HEK293 (cell line): ENCODE measurements around the gene HTATIP2.

Experiments used
- KLF1 ChIP-seq: fragments of 450-650 bp; formaldehyde crosslinking; IDR thresholded peaks from 2 replicates; pipeline ENCODE4 v1.5.1; 2016; ENCODE audit warnings: missing biosample characterization, missing genetic modification characterization
- REST ChIP-seq: fragments of 450-650 bp; formaldehyde crosslinking; IDR thresholded peaks from 2 replicates; pipeline ENCODE4 v1.5.1; 2016; ENCODE audit warnings: missing biosample characterization, missing genetic modification characterization
- TRIM28 ChIP-seq: IDR thresholded peaks from 2 replicates; pipeline ENCODE4 v1.6.1; 2011; ENCODE audit warnings: low read length, control low read depth, borderline replicate concordance
- ZBTB1 ChIP-seq: fragments of 450-650 bp; formaldehyde crosslinking; IDR thresholded peaks from 2 replicates; pipeline ENCODE4 v1.5.1; 2016; ENCODE audit warnings: missing biosample characterization, missing genetic modification characterization
- ZNF114 ChIP-seq: fragments of 450-650 bp; formaldehyde crosslinking; IDR thresholded peaks from 2 replicates; pipeline ENCODE4 v1.5.0; 2017; ENCODE audit warnings: missing biosample characterization, missing genetic modification characterization
- ZNF138 ChIP-seq: fragments of 450-650 bp; formaldehyde crosslinking; IDR thresholded peaks from 2 replicates; pipeline ENCODE4 v1.5.1; 2016; ENCODE audit warnings: missing biosample characterization, missing genetic modification characterization, borderline replicate concordance
- ZNF274 ChIP-seq, 2 experiments: fragments of 200-500 bp in 1 of 2; fragments of 450-650 bp in 1 of 2; sonication (Bioruptor generic) in 1 of 2; formaldehyde crosslinking in 1 of 2; IDR thresholded peaks; 2 replicates each; pipeline versions ENCODE4 v1.5.1 to v1.6.1; 2014 to 2016; ENCODE audit warnings: borderline replicate concordance in 1 of 2, inconsistent platforms in 1 of 2, low read length in 1 of 2, missing biosample characterization in 1 of 2, missing genetic modification characterization in 1 of 2
- ZNF561 ChIP-seq: fragments of 450-650 bp; IDR thresholded peaks from 2 replicates; pipeline ENCODE4 v1.5.1; 2018; ENCODE audit warnings: missing biosample characterization, missing genetic modification characterization, borderline replicate concordance
- ZNF629 ChIP-seq: fragments of 450-650 bp; formaldehyde crosslinking; IDR thresholded peaks from 2 replicates; pipeline ENCODE4 v1.5.1; 2017; ENCODE audit warnings: missing biosample characterization, missing genetic modification characterization
- TF ChIP-seq, protein P1 (sequence below): fragments of 450-650 bp; formaldehyde crosslinking; IDR thresholded peaks from 2 replicates; pipeline ENCODE4 v1.5.1; 2016; ENCODE audit warnings: missing biosample characterization, missing genetic modification characterization
- TF ChIP-seq, protein P2 (sequence below): fragments of 450-650 bp; formaldehyde crosslinking; IDR thresholded peaks from 2 replicates; pipeline ENCODE4 v1.5.1; 2016; ENCODE audit warnings: missing biosample characterization, missing genetic modification characterization, low read depth

- TF ChIP-seq REST (tag by site-specific recombination) (peak; percentile 38; the same call in 1 of the 2 replicates), KLF1 (0 out of 2 replicates have a peak, but pooled peaks have one; percentile 21), ZNF274 (IDR thresholded peaks at IDR 0.05; ENCODE audit: low read length) (no peak), ZNF274 (tag by site-specific recombination; IDR thresholded peaks at IDR 0.05; ENCODE audit: borderline replicate concordance) (no peak), ZBTB1 (0 out of 2 replicates have a peak, but pooled peaks have one; percentile 42), ZNF561 (tag by site-specific recombination) (peak; percentile 28; the same call in 1 of the 2 replicates), TRIM28 (0 out of 2 replicates have a peak, but pooled peaks have one; percentile 56), ZNF629 (tag by site-specific recombination) (peak; percentile 91), ZNF138 (tag by site-specific recombination) (no peak), ZNF114 (tag by site-specific recombination) (no peak)
- TF ChIP-seq, protein P1, sequence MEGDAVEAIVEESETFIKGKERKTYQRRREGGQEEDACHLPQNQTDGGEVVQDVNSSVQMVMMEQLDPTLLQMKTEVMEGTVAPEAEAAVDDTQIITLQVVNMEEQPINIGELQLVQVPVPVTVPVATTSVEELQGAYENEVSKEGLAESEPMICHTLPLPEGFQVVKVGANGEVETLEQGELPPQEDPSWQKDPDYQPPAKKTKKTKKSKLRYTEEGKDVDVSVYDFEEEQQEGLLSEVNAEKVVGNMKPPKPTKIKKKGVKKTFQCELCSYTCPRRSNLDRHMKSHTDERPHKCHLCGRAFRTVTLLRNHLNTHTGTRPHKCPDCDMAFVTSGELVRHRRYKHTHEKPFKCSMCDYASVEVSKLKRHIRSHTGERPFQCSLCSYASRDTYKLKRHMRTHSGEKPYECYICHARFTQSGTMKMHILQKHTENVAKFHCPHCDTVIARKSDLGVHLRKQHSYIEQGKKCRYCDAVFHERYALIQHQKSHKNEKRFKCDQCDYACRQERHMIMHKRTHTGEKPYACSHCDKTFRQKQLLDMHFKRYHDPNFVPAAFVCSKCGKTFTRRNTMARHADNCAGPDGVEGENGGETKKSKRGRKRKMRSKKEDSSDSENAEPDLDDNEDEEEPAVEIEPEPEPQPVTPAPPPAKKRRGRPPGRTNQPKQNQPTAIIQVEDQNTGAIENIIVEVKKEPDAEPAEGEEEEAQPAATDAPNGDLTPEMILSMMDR (tag by site-specific recombination), result peak; percentile 97
- TF ChIP-seq, protein P2, sequence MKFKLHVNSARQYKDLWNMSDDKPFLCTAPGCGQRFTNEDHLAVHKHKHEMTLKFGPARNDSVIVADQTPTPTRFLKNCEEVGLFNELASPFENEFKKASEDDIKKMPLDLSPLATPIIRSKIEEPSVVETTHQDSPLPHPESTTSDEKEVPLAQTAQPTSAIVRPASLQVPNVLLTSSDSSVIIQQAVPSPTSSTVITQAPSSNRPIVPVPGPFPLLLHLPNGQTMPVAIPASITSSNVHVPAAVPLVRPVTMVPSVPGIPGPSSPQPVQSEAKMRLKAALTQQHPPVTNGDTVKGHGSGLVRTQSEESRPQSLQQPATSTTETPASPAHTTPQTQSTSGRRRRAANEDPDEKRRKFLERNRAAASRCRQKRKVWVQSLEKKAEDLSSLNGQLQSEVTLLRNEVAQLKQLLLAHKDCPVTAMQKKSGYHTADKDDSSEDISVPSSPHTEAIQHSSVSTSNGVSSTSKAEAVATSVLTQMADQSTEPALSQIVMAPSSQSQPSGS, result no peak
These were observed 24.0 kb downstream of the HTATIP2 start, which contains the start of gene PRMT3 for GRCh38 chr11:20387261-20388095.
